ENCODE data around the gene SMIM44.

Gene SMIM44

GRCh38 chr19:3499738-3500428 is 16.6 kb upstream of the SMIM44 start:
- DNase-seq = no peak

DNA sequence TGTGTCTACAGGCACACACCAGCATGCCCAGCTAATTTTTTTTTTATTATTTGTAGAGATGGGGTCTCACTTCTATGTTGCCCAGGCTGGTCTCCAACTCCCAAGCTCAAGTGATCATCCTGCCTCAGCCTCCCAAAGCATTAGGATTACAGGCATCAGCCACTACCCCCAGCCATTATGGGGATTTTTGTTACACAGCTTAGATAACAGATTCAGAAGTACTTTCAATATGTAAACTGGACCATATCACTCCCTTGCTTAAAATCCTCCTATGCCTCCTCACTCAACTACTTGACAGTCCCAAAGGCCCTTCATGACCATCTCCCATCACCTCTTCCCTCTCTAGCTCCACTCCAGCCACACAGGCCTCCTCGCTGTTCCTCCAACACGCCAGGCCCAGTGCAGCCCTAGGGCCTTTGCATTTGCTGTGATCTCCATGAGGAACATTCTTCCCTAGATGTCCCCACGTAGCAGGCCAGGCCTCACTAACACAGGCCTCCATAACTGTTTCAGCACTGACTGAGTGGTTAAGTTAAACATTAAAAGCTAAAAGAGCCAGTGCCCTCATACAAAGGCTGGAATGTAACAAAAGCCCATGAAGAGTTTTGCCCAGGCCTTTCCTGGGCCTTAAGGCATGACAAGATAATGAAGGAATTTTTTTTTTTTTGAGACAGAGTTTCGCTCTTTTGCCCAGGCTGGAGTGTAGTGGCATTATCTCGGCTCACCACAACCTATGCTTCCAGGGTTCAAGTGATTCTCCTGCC is 14.7 kb upstream of the SMIM44 start:
- no peak for DNase-seq

- no peak for DNase-seq
Observed at GRCh38 chr19:3496392-3497273, 13.4 kb upstream of the SMIM44 start.

DNA sequence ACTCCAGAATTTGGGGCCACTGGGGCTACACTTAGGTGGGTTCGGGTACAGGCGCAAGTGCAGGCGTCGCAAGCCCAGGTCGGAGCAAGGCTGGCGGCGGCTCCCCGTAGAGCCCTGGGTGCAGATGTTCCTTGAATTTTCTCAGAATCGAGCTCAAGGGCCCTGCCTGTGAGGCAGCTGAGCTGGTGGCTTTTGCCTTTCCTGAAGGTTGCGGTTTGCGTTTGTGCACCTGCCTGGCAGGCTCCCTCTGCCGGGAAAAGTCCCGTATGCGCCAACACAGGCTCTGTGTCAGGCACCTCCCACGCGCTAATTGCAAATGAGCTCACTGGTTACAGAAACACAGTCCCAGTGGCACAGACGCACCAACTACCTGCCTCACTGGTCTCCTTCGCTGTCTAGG is 11.3 kb upstream of the SMIM44 start:
- DNase-seq = no peak

- DNase-seq = no peak
Observed at GRCh38 chr19:3494051-3494450, 10.8 kb upstream of the SMIM44 start.

GRCh38 chr19:3493651-3494050 is 10.4 kb upstream of the SMIM44 start:
- no peak for DNase-seq

- DNase-seq = no peak
Observed at GRCh38 chr19:3492919-3493318, 9.7 kb upstream of the SMIM44 start.

GRCh38 chr19:3492131-3492839 is 9.0 kb upstream of the SMIM44 start:
- no peak for DNase-seq

DNA sequence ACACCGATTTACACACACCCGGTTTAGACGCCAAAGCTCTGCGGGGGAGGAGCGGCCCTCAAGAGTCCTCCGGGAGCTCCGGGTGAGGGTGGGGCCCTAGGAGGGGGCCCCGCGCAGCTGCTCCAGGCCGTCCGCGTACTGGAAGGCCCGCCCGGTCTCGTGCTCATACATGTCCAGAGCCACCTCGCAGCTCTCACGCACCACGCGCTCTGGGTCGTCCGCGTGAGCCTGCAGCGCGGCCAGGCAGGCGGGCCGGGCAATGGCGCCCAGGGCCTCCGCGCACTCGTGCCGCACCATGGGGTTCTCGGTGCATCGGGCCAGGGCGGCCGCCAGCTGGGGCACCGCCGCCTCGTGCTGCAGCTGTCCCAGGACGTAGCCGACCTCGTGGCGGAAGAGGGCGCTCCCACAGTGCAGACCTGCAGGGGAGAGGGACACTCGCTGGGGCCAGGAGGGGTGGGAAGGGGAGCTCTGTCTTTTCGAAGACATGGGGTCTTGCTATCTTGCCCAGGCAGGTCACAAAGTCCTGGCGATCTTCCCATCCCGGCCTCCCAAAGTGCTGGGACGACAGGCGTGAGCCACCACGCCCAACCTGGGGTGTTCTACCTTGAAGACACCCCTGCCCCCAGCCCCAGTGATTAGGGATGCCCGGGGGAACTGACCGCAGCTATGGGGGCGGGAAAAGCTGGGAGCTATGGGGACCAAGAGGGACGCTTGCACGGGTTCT is 8.3 kb upstream of the SMIM44 start:
- DNase-seq = no peak

DNA sequence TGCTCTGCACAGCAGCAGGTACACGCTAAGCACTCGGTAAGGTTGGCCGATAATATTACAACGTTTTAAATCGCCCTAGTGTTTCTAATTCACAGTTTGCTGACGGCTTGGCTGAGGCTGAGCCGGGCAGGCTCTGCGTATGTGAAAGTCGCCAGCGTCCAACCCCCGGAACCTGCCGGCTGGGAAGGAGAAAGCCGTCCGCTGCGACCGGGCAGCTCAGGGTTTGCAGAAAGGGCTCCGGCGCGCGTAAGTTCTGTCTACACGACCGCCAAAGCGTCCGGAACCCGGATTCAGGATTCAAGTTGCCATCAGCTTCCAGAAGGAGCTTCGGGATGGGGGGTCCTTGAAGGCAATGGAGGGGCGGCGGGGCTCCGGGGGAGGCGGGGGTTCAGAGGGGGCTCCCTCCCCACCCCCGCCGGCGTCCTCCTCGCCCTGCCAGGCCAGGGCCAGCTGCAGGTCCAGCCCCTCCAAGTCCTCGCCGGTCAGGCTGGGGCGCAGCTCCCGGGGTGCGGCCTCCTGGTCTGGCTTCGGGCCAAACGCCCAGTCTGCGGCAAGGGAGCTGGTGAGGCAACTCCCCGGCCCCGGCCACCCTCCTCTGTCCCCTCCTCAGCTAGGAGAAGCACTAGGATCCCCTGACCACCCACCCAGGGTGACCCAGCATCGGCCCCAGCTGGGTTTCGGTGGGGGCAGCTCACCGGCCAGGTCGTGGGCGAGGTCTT is 575 bp downstream of the SMIM44 start:
- DNase-seq = no peak

DNA sequence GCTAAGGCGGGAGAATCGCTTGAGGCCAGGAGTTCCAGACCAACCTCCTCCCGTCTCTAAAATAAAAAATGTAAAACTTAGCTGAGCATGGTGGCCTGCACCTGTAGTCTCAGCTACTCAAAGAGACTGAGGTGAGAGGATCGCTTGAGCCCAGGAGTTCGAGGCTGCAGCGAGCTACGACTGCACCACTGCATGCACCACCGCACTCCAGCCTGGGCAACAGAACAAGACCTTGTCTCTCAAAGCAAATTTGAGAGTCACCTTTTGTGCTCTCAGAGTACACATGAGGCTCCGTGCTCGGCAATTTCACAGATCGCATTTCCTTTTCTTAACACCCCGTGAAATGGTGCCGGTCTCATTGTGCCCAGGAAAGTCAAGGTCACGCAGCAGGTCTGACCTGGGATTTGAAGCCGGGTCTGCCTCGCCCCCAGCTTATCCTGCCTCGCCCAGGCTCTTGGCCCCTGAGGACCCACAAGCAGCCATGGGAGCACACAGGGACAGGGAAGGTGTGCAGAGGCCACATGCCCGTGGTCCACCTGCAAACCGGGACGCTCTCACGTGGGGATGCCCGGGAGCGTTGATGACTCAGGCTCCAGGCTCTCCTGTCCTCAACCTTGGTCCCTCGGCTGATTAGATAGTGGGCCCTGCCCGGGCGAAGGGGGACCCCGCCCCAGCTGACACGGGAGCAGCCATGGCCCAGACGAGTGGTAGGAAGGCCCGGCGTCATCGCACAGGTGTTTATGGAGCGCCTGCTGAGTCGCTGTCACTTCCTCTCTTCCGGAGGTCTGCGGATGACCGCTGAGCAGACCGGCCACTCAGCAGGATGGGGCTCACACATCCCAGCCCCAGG is 1.8 kb downstream of the SMIM44 start:
- DNase-seq = no peak

DNA sequence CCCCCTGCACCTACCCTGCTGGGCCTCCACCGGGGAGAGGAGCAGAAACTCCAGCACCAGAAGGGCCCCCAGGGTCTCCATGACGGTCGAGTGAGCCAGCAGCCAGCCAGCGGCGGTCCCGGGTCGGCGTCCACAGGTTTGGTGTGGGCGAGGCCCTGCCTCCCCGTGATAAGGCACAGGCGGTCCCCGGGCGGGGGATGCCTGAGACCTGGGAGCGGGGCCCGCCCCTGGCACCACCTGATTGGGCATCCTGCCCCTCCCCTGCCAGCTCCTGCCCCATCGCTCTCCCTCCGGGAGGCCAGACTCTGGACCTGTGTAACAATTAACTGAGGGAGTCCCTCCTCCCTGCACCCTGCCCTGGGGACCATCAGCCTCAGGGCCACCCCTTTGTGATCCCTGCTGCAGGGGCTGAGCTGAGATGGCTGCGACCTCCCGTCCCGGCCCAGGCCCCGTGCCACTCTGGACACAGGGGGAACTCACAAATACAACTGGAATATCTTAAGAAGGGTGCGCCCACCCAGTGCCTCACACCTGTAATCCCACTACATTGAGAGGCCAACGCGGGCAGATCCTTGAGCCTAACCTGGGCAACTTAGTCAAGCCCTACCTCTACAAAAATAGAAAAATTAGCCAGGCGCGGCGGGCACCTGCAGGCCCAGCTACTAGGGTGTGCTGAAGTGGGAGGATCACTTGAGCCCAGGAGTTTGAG is 2.7 kb downstream of the SMIM44 start, which contains the start of gene SMIM24:
TSS of gene SMIM24 (minus strand) at position 143 of the 709 bp plus-strand sequence. CDS start at position 81, 62 bp downstream.
- DNase-seq = no peak

DNA sequence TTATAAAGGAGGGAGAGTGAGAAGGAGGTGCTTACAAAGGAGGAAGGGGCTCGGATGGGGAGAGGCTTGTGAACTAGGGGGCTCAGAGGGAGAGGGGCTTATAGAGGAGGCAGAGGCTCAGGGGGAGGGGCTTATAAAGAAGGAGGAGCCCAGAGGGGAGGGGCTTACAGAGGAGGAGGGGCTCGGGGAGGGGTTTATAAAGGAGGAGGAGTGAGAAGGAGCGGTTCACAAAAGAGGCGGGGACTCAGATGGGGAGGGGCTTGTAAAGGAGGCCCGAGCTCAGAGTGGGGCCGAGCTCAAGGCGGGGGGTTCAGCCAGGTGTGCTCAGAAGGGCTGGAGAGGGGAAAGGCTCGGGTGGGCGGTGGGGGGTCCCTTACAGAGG is 3.4 kb downstream of the SMIM44 start:
- DNase-seq = no peak

DNA sequence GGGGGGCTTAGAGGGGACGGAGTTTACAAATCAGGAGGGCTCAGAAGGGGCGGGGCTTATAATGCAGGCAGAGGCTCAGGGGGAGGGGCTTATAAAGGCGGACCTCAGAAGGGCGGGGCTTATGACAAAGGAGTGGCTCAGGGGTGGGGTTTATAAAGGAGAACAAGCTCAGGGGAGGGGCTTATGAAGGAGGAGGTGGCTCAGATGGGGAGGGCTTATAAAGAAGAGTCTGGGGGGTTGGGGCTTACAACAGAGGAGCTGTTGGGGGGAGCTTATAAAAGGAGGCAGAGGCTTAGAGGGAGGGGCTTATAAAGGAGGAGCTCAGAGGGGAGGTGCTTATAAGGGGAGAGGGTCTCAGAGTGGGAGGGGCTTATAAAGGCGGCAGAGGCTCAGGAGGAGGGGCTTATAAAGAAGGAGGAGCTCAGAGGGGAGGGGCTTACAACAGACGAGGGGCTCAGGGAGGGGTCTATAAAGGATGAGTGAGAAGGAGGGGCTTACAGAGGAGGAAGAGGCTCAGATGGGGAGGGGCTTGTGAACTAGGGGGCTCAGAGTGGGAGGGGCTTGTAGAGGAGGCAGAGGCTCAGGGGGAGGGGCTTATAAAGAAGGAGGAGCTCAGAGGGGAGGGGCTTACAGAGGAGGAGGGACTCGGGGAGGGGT is 3.9 kb downstream of the SMIM44 start:
- DNase-seq = no peak

GRCh38 chr19:3478409-3479176 is 4.6 kb downstream of the SMIM44 start:
- no peak for DNase-seq

GRCh38 chr19:3477951-3478350 is 5.3 kb downstream of the SMIM44 start:
- DNase-seq = no peak

GRCh38 chr19:3477506-3477905 is 5.7 kb downstream of the SMIM44 start:
- no peak for DNase-seq

DNA sequence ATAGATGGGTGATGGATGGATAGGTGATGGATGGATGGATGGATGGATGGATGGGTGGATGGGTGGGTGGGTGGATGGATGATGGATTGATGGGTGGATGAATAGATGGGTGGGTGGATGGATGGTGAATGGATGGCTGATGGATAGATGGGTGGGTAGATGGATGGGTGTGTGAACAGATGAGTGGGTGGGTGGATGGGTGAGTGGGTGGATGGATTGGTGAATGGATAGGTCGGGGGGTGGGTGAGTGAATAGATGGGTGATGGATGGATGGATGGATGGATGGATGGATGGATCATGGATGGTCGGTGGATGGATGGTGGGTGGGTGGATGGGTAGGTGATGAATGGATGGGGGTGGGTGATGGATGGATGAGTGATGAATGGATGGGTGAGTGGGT is 6.4 kb downstream of the SMIM44 start:
- no peak for DNase-seq

All from T1000 (cell line).